Common myeloid progenitor, CD34-positive (primary cell): Measurements from ENCODE around the gene HPGD.

Experiments used
- CTCF ChIA-PET: fragments of 350-600 bp; sonication (Branson Sonifier 250); formaldehyde crosslinking; loops from one replicate; lab custom pipeline; 2021; ENCODE audit warnings: antibody characterized with exemption; lab: Charles Lee
- POLR2A ChIA-PET: fragments of 350-600 bp; sonication (Branson Sonifier 250); formaldehyde crosslinking; loops from one replicate; lab custom pipeline; 2021; ENCODE audit warnings: antibody characterized with exemption; lab: Charles Lee
- DNase-seq, 3 donors: peaks; one replicate each; pipeline versions ENCODE4 v3.0.0 to v3.0.0-alpha.2; 2013
- H3K27ac ChIP-seq, 2 experiments: 1 replicate in 1 of 2; 2 replicates in 1 of 2; pipeline ENCODE4 v1.7.0; 2013; ENCODE audit warnings: inconsistent platforms in 2 of 2, low read length in 2 of 2, mild to moderate bottlenecking in 2 of 2, low read depth in 1 of 2, moderate library complexity in 1 of 2; ENCODE audit not compliant: severe bottlenecking in 2 of 2, insufficient read depth in 1 of 2, poor library complexity in 1 of 2
- H3K27me3 ChIP-seq, 5 experiments: replicated peaks in 2 of 5; 1 replicate in 3 of 5; 2 replicates in 2 of 5; pipeline versions ENCODE4 v1.6.1 to v1.7.0; 2013; ENCODE audit warnings: low read length in 4 of 5, mild to moderate bottlenecking in 2 of 5, moderate library complexity in 2 of 5, inconsistent platforms in 1 of 5; ENCODE audit not compliant: insufficient read depth in 5 of 5, control insufficient read depth in 4 of 5
- H3K36me3 ChIP-seq, 4 experiments: 1 replicate in 2 of 4; 2 replicates in 2 of 4; pipeline versions ENCODE4 v1.6.1 to v1.7.0; 2013; ENCODE audit warnings: low read length in 3 of 4, control low read depth in 1 of 4, mild to moderate bottlenecking in 1 of 4; ENCODE audit not compliant: control insufficient read depth in 4 of 4, insufficient read depth in 4 of 4
- H3K4me1 ChIP-seq, 4 experiments: 1 replicate in 3 of 4; 2 replicates in 1 of 4; pipeline versions ENCODE4 v1.6.1 to v1.7.1; 2013; ENCODE audit warnings: low read length in 3 of 4, mild to moderate bottlenecking in 3 of 4, control low read depth in 1 of 4, inconsistent platforms in 1 of 4, moderate library complexity in 1 of 4; ENCODE audit not compliant: control insufficient read depth in 4 of 4, insufficient read depth in 4 of 4; ENCODE audit errors: control extremely low read depth in 1 of 4
- H3K4me3 ChIP-seq, 7 experiments: 1 replicate in 4 of 7; 2 replicates in 3 of 7; pipeline versions ENCODE4 v1.5.1 to v1.7.0; 2013; ENCODE audit warnings: mild to moderate bottlenecking in 7 of 7, low read length in 6 of 7, moderate library complexity in 6 of 7, inconsistent platforms in 2 of 7, low read depth in 2 of 7, control low read depth in 1 of 7; ENCODE audit not compliant: insufficient read depth in 4 of 7, control insufficient read depth in 1 of 7; ENCODE audit errors: extremely low read depth in 1 of 7
- H3K9me3 ChIP-seq, 5 experiments: 1 replicate in 4 of 5; 2 replicates in 1 of 5; pipeline versions ENCODE4 v1.6.1 to v1.7.1; 2013; ENCODE audit warnings: low read length in 4 of 5, mild to moderate bottlenecking in 2 of 5, inconsistent platforms in 1 of 5, low read depth in 1 of 5, moderate library complexity in 1 of 5; ENCODE audit not compliant: control insufficient read depth in 4 of 5, insufficient read depth in 2 of 5; ENCODE audit errors: control extremely low read depth in 1 of 5
- WGBS: methylation state at CpG from one replicate; pipeline ENCODE4 v1.1.5; 2013; ENCODE audit not compliant: insufficient coverage; 5-methylcytosine and 5-hydroxymethylcytosine counted together

HPGD gene

GRCh38 chr4:174449944-174450785 is 72.1 kb downstream of the HPGD start:
- CTCF ChIA-PET: no interaction called here
- no peaks in the 10 kb centered on the region for H3K27me3 ChIP-seq
- H3K36me3 ChIP-seq: no peaks in the 10 kb centered on the region
- H3K4me1 ChIP-seq: no peaks in the 10 kb centered on the region
- no peak overlapping the region for H3K4me3 ChIP-seq
- DNase-seq: no peak
- 100% methylated on average over 1 of the region's 5 CpGs for WGBS
- no peaks in the 10 kb centered on the region for H3K9me3 ChIP-seq
- no peak overlapping the region for H3K27ac ChIP-seq
- POLR2A ChIA-PET: no interaction called here

DNA sequence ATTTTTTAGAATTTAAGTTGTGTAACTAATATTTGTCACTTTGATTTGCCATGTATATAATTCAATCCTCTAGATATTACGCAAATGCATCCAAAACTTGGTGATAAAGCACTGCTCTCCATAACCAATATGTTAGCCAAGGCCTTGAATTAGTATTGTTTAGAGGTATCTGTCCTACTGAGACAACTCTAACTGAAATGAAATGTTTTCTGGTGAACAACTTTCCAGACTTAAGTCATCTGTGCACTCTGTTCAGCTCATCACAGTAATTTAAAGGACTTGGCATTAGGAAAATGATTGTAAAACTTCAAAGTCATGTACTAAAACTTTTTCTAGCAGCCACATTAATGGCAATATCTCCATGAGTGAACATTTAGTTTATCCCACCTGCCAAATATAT is 73.1 kb downstream of the HPGD start:
- Histone ChIP-seq H3K9me3 (no peaks in the 10 kb centered on the region), H3K27ac (no peak overlapping the region), H3K27me3 (no peaks in the 10 kb centered on the region), H3K4me1 (peaks cover 0 to 2% (median 1%) of the 10 kb centered on the region in 4 experiments), H3K36me3 (no peaks in the 10 kb centered on the region), H3K4me3 (no peak overlapping the region)
- WGBS: no CpG with 5 or more reads among the region's 1 CpG
- ChIA-PET CTCF (no interaction called here), POLR2A (no interaction called here)
- DNase-seq: no peak

GRCh38 chr4:174444390-174444789 is 77.9 kb downstream of the HPGD start:
- no peaks in the 10 kb centered on the region for H3K27me3 ChIP-seq
- H3K4me1 ChIP-seq: peaks cover 0 to 2% (median 1%) of the 10 kb centered on the region in 4 experiments
- POLR2A ChIA-PET: no interaction called here
- no peak overlapping the region for H3K27ac ChIP-seq
- no peaks in the 10 kb centered on the region for H3K9me3 ChIP-seq
- H3K36me3 ChIP-seq: no peaks in the 10 kb centered on the region
- no peak overlapping the region for H3K4me3 ChIP-seq
- DNase-seq: peak in 2 of 3 donors; percentile 17 to 31
- WGBS: 0% methylated on average over 1 of the region's 1 CpG
- CTCF ChIA-PET: interaction anchor here (1.0 kb wide), 1 partner anchor 11 kb away, joined by 3 read pairs; no protein-coding TSS in a partner anchor
